Measurements from ENCODE around the gene SLC25A19.

The SLC25A19 gene

DNA sequence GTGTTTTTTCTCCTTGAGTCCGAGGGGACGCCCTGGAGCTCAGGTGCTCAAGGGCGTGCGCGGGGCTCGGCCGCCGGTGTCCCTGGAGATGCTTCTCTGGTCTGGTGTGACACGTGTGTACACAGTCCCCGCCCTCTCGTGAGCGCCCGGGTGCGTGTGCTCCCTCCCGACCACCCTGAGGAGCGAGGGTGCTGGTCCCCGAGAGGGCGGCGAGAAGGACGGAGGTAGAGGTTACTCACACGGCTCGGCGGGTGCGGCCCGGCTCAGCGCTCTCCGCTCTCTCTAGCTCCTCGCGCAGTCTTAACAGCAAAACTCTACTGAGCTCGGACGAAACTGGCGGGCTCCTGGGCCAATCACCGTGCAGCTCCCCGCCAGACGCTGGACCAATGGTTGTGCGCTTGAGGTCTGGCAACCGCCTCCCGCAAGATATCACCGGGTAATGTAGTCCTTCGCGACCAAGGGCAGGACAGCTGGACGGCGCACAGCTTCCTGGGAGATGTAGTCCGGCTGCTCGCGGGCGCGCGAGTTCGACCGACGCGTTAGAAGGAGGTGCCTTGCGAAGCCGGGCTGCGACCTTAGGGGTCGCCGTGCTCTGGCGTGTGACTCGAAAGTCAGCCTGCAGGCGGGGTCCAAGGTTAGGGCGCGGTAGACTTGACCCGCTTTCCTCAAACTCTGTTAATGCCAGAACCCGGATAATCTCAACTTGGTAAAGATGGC is at the start of gene SLC25A19:
TSS of gene SLC25A19 (minus strand) at position 319 of the 717 bp plus-strand sequence. CDS start 2,669 bp downstream, outside the sequence.
- peak within 1 kb of the TSS; percentile 92 for H3K4me3 ChIP-seq (ENCODE audit: low read length)
- peak within 1 kb of the TSS; percentile 94 for H3K27ac ChIP-seq (ENCODE audit: low read depth, low read length)

DNA sequence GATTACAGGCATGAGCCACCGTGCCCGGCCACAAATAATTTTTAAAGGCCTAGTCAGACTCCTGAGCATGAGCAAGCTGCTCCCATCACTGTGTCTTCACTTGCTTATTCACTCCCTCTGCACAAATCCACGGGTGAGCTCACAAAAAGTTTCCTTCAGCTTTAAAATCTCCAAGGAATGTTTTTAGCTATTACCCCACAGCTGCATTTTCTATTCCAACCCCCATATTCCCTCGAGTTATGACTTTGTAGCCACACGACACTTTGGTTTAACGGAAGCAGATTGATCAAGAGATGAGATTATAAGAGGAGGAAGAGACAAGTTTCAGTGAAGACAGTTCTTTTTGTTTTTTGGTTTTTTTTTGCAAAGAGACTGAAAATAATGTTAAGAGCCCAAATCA is 49.1 kb upstream of the SLC25A19 start:
- no peak overlapping the region for H3K27ac ChIP-seq (ENCODE audit: low read depth, low read length)
- H3K4me1 ChIP-seq (ENCODE audit: control insufficient read depth, insufficient read depth, low read length) = peaks cover 4% of the 10 kb centered on the region
- H3K9ac ChIP-seq (ENCODE audit: low read length) = no peak overlapping the region
- H3K4me3 ChIP-seq (ENCODE audit: low read length) = no peak overlapping the region
- H3K36me3 ChIP-seq (ENCODE audit: control insufficient read depth, insufficient read depth, low read length) = no peaks in the 10 kb centered on the region
- H3K27me3 ChIP-seq (ENCODE audit: control insufficient read depth, insufficient read depth, low read length) = no peaks in the 10 kb centered on the region

More for the DNA sequence above, at the start of gene SLC25A19:
- Histone ChIP-seq H3K27me3 (ENCODE audit: control insufficient read depth, insufficient read depth, low read length) (no peaks in the 10 kb centered on the region), H3K9ac (ENCODE audit: low read length) (peak within 1 kb of the TSS; percentile 49), H3K4me1 (ENCODE audit: control insufficient read depth, insufficient read depth, low read length) (no peaks in the 10 kb centered on the region), H3K36me3 (ENCODE audit: control insufficient read depth, insufficient read depth, low read length) (peaks cover 7% of the 10 kb centered on the region)

DNA sequence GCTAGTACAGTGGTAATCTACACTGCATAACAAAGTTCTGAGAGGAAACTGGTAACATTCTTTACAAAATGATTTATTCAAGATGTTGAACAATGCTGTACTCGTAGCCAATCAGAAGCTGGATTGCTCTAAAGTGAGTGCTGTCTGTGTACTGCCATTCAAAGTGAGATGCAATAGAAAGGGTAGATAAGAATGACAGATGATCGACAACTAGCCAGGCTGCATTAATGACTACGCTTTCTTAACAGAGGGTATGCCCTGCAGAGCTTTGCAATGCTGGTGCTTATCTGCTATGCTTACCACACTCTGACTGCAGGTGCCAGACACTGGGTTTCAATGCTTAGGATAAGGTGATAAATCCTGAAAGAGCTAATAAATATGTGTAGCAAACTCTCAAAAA is 46.1 kb upstream of the SLC25A19 start:
- peaks cover 7% of the 10 kb centered on the region for H3K36me3 ChIP-seq (ENCODE audit: control insufficient read depth, insufficient read depth, low read length)
- no peak overlapping the region for H3K27ac ChIP-seq (ENCODE audit: low read depth, low read length)
- no peaks in the 10 kb centered on the region for H3K27me3 ChIP-seq (ENCODE audit: control insufficient read depth, insufficient read depth, low read length)
- H3K9ac ChIP-seq (ENCODE audit: low read length) = no peak overlapping the region
- no peak overlapping the region for H3K4me3 ChIP-seq (ENCODE audit: low read length)
- peaks cover 1% of the 10 kb centered on the region for H3K4me1 ChIP-seq (ENCODE audit: control insufficient read depth, insufficient read depth, low read length)

DNA sequence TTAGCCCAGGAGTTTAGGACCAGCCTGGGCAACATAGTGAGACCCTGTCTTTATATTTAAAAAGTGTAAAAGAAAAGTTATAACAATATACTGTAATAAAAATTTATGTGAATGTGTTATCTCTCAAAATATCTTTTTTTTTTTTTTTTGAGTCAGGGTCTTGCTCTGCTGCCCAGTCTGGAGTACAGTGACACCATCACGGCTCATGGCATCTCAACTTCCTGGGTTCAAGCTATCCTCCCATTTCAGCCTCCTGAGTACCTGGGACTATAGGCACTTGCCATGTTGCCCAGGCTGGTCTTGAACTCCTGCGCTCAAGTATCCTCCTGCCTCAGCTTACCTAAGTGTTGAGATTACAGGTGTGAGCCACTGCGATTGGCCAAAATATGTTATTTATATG is 45.5 kb upstream of the SLC25A19 start:
- Histone ChIP-seq H3K36me3 (ENCODE audit: control insufficient read depth, insufficient read depth, low read length) (peaks cover 7% of the 10 kb centered on the region), H3K4me3 (ENCODE audit: low read length) (no peak overlapping the region), H3K27ac (ENCODE audit: low read depth, low read length) (no peak overlapping the region), H3K4me1 (ENCODE audit: control insufficient read depth, insufficient read depth, low read length) (no peaks in the 10 kb centered on the region), H3K27me3 (ENCODE audit: control insufficient read depth, insufficient read depth, low read length) (no peaks in the 10 kb centered on the region), H3K9ac (ENCODE audit: low read length) (no peak overlapping the region)

DNA sequence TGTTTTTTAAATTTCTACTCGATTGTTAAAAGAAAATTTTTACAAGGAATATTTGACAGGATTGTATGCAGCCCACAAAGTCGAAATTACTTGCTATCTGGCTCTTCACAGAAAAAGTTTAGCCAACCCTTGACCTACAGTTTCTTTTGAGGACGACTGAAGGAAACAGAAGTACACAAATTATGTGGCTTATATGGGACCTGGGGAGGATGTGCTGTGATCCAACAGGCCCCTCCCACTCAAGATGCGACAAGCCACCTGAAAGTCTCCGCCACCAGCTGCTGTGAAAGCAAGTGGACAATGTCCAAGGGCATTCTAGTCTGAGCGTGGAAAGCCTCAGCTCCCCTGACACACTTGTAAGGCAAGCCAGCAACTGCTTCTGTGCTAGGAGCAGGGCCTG is 42.4 kb upstream of the SLC25A19 start:
- no peak overlapping the region for H3K9ac ChIP-seq (ENCODE audit: low read length)
- no peak overlapping the region for H3K27ac ChIP-seq (ENCODE audit: low read depth, low read length)
- H3K4me1 ChIP-seq (ENCODE audit: control insufficient read depth, insufficient read depth, low read length) = no peaks in the 10 kb centered on the region
- no peaks in the 10 kb centered on the region for H3K27me3 ChIP-seq (ENCODE audit: control insufficient read depth, insufficient read depth, low read length)
- H3K36me3 ChIP-seq (ENCODE audit: control insufficient read depth, insufficient read depth, low read length) = peaks cover 7% of the 10 kb centered on the region
- H3K4me3 ChIP-seq (ENCODE audit: low read length) = no peak overlapping the region

DNA sequence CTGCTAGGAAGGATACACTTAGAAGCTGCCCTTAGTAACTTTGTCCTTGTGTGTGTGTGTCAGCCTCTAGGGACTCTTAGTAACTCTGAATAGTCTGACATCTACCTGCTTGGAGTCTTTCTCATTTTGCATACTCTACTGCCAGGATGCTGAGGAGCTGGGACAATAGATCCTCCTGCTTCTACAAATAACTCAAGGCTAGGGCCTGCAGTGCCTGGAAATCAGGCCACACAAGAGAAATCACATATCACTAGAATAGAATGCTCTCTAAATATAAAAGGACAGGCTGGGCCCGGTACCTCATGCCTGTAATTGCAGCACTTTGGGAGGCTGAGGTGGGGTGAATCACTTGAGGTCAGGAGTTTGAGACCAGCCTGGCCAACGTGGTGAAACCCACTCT is 38.5 kb upstream of the SLC25A19 start:
- no peak overlapping the region for H3K9ac ChIP-seq (ENCODE audit: low read length)
- peaks cover 3% of the 10 kb centered on the region for H3K4me1 ChIP-seq (ENCODE audit: control insufficient read depth, insufficient read depth, low read length)
- no peaks in the 10 kb centered on the region for H3K27me3 ChIP-seq (ENCODE audit: control insufficient read depth, insufficient read depth, low read length)
- no peak overlapping the region for H3K27ac ChIP-seq (ENCODE audit: low read depth, low read length)
- H3K4me3 ChIP-seq (ENCODE audit: low read length) = no peak overlapping the region
- peaks cover 7% of the 10 kb centered on the region for H3K36me3 ChIP-seq (ENCODE audit: control insufficient read depth, insufficient read depth, low read length)

DNA sequence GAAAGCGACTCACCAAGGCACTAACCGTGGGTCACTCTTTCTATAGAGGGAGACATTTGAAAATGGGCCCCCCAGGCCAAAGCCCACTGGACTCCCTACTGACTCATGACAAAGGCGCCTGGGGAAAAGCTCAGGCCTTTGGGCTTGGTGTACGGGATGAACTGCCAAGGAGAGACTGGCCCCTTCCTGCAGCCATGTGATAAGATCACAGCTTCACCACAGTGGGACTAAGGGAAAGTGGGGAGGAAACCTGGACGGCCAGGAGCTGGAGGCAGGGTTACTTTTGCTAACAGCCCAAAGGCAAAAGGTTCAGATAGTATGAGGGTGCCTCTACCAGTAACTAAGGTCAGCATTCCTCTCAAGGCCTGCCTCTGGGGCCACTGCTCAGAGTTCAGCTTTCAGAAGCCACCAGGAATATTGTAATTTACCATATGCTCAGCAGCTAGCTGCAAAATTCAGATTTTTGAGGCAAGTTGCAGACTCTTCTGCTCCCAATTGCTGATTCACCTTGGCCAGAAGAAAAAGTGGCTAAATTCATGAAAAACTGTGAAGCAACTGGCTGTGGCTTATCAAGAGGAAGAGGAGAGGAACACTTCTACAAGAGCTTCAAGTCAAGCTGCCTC is 37.1 kb upstream of the SLC25A19 start:
- H3K36me3 ChIP-seq (ENCODE audit: control insufficient read depth, insufficient read depth, low read length) = peaks cover 5% of the 10 kb centered on the region
- H3K4me3 ChIP-seq (ENCODE audit: low read length) = no peak overlapping the region
- H3K9ac ChIP-seq (ENCODE audit: low read length) = no peak overlapping the region
- no peak overlapping the region for H3K27ac ChIP-seq (ENCODE audit: low read depth, low read length)
- no peaks in the 10 kb centered on the region for H3K27me3 ChIP-seq (ENCODE audit: control insufficient read depth, insufficient read depth, low read length)
- peaks cover 3% of the 10 kb centered on the region for H3K4me1 ChIP-seq (ENCODE audit: control insufficient read depth, insufficient read depth, low read length)

DNA sequence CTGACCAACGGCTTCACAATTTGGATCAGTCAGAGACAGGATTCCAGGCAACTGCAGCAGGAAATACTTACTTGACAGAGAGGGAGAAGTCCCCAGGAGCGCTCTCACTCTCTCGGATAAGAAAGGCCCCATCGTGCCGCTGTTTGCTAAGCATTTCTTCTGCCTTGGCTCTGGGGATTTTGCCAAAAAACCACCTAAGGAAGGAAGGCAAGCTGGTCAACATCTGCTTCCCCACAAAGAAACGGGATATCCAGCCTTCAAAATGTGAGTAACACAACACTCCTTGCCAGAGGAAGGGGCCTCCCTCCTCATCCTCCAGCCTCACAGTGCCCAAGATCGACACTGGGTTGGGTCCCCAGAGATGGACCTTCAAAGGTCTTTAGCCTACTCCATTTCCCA is 36.6 kb upstream of the SLC25A19 start:
- Histone ChIP-seq H3K36me3 (ENCODE audit: control insufficient read depth, insufficient read depth, low read length) (peaks cover 5% of the 10 kb centered on the region), H3K4me1 (ENCODE audit: control insufficient read depth, insufficient read depth, low read length) (peaks cover 3% of the 10 kb centered on the region), H3K27ac (ENCODE audit: low read depth, low read length) (no peak overlapping the region), H3K4me3 (ENCODE audit: low read length) (no peak overlapping the region), H3K9ac (ENCODE audit: low read length) (no peak overlapping the region), H3K27me3 (ENCODE audit: control insufficient read depth, insufficient read depth, low read length) (no peaks in the 10 kb centered on the region)

DNA sequence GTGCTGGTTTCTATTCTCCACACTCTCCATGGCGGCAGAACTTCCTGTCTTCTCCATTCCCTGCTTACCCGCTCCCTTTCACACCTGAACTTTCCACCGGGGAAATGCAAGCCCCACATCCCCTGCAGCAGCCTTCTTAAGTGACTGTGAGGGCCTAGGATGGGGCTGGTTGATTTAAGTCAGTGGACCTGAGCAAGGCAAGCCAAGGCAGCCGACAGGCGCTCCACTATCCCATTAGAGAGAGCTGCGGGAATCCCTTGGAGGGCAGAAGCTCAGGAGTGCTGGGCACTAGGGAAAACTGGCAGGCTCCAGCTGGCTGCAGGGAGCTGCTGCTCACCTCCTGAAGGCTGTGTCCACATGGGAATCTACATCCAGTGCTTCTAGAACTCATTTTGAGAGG is 36.1 kb upstream of the SLC25A19 start:
- Histone ChIP-seq H3K9ac (ENCODE audit: low read length) (no peak overlapping the region), H3K4me3 (ENCODE audit: low read length) (no peak overlapping the region), H3K4me1 (ENCODE audit: control insufficient read depth, insufficient read depth, low read length) (peaks cover 5% of the 10 kb centered on the region), H3K27ac (ENCODE audit: low read depth, low read length) (no peak overlapping the region), H3K27me3 (ENCODE audit: control insufficient read depth, insufficient read depth, low read length) (no peaks in the 10 kb centered on the region), H3K36me3 (ENCODE audit: control insufficient read depth, insufficient read depth, low read length) (peaks cover 10% of the 10 kb centered on the region)

DNA sequence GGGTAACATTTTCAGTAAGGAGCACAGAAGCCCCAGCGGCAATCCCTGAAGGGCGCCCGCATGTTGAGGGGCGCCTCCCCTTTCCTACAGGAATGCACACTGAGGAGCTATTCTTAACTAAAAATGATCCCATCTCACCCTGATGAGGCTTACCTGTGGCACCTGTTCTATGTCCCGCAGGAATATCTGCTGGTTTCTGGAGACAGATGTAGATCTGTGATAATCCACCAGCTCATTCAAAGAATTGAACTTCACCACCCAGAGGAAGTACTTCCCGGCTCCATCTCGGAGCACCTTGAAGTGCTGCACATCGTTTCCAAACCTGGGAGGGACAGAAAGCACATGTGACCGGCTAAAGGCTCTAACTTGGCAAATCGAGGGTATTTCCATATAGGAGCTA is 32.3 kb upstream of the SLC25A19 start:
- Histone ChIP-seq H3K27me3 (ENCODE audit: control insufficient read depth, insufficient read depth, low read length) (no peaks in the 10 kb centered on the region), H3K9ac (ENCODE audit: low read length) (no peak overlapping the region), H3K4me3 (ENCODE audit: low read length) (no peak overlapping the region), H3K36me3 (ENCODE audit: control insufficient read depth, insufficient read depth, low read length) (peaks cover 24% of the 10 kb centered on the region), H3K4me1 (ENCODE audit: control insufficient read depth, insufficient read depth, low read length) (peaks cover 7% of the 10 kb centered on the region), H3K27ac (ENCODE audit: low read depth, low read length) (no peak overlapping the region)

DNA sequence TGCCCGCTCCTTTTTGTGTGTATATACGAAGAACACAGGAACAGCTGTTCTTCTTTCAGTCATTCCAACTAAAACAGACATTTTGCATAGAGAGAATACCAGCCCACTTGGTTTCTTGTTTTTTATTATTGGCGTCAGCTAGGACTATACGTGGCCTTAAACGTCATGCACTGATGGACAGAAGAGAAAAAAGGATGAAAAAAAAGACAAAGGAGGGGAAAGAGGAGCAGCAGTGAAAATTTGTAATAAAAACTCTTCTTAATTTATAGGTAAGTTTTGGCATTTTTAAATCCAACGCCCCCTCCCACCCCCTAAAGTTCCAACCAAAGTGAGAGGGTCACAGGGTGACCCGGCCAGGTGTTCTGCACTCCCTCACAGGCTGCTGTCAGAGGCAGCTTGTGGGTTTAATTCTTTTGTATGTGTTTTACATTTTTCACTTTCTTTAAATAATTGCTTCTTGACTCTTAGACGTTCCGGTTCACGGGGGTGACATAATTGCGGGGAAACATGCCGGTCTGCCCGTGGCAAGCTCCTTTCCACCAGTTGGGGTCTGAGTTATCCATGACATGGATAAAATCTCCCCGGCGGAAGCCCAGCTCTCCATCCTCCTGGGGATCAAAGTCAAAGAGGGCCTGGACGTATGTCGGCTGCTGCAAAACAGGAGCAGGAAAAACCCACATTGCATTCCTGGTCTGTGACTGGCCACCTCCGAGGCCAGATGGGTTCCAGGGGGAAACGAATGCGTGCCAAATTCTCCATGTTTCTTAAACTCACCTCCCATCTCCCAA is 30.9 kb upstream of the SLC25A19 start:
- Histone ChIP-seq H3K4me3 (ENCODE audit: low read length) (no peak overlapping the region), H3K9ac (ENCODE audit: low read length) (no peak overlapping the region), H3K27me3 (ENCODE audit: control insufficient read depth, insufficient read depth, low read length) (no peaks in the 10 kb centered on the region), H3K36me3 (ENCODE audit: control insufficient read depth, insufficient read depth, low read length) (peaks cover 24% of the 10 kb centered on the region), H3K4me1 (ENCODE audit: control insufficient read depth, insufficient read depth, low read length) (peaks cover 7% of the 10 kb centered on the region), H3K27ac (ENCODE audit: low read depth, low read length) (peak overlapping the region; percentile 30)

DNA sequence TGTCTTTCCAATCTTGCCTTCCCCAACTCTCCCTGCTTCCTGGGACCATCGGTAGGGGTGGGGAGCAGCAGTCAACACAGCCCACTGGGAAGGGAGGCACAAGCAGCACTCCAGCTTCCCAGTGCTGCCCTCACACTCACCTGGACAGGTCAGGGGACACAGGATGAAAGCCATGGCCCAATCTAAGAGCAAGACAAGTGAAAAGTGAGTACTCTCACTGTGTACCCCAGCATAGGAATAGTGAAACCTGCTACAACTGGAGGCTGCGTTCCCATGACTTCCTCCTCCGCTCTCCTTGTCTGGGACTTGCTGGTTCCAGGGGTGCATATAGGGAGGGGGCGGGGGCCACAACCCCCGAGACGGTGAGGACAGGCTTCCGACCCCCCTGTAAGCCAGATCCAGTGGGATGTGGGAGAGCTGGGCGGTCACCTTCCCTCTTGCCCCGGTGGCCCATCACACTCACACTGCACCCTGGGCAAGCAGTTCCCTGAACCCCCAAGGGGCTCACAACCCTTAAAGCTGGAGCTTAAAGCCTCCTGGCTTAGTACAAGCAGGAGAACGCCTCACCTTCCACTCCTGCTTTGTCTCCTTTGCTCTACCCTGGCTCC is 29.5 kb upstream of the SLC25A19 start:
- no peak overlapping the region for H3K27ac ChIP-seq (ENCODE audit: low read depth, low read length)
- peaks cover 24% of the 10 kb centered on the region for H3K36me3 ChIP-seq (ENCODE audit: control insufficient read depth, insufficient read depth, low read length)
- H3K9ac ChIP-seq (ENCODE audit: low read length) = no peak overlapping the region

More for the DNA sequence above, 29.5 kb upstream of the SLC25A19 start:
- peaks cover 7% of the 10 kb centered on the region for H3K4me1 ChIP-seq (ENCODE audit: control insufficient read depth, insufficient read depth, low read length)
- no peak overlapping the region for H3K4me3 ChIP-seq (ENCODE audit: low read length)
- no peaks in the 10 kb centered on the region for H3K27me3 ChIP-seq (ENCODE audit: control insufficient read depth, insufficient read depth, low read length)
